ENCODE data around the gene ANKS1A. TPM values are rescaled to one million over a fixed set of nuclear protein-coding genes. Genes with fewer than 3 reads are reported as not detected.

Gene ANKS1A
- polyA plus RNA-seq, 3 donors from 2014 or later: 1.3 to 4.3 (median 1.6) TPM

GRCh38 chr6:35036828-35037663, 148.0 kb downstream of the ANKS1A start:
- peaks cover 0 to 2% of the 10 kb centered on the region in 2 donors for H3K4me1 Mint-ChIP-seq
- no peak overlapping the region for H3K4me3 Mint-ChIP-seq

GRCh38 chr6:35037664-35038038, 148.6 kb downstream of the ANKS1A start:
- no peak for DNase-seq
- H3K27me3 Mint-ChIP-seq (ENCODE audit: low read depth in 3 of 3): no peaks in the 10 kb centered on the region
- peaks cover 0 to 2% of the 10 kb centered on the region in 2 donors for H3K4me1 Mint-ChIP-seq
- no peak overlapping the region for H3K27ac Mint-ChIP-seq
- H3K4me3 Mint-ChIP-seq: no peak overlapping the region
- peaks cover 8 to 12% (median 12%) of the 10 kb centered on the region in 3 donors for H3K36me3 Mint-ChIP-seq
- no peaks in the 10 kb centered on the region for H3K9me3 Mint-ChIP-seq

More at GRCh38 chr6:35036828-35037663, 148.0 kb downstream of the ANKS1A start:
- Mint-ChIP-seq H3K27ac (no peak overlapping the region), H3K27me3 (ENCODE audit: low read depth in 3 of 3) (no peaks in the 10 kb centered on the region), H3K36me3 (peaks cover 5 to 12% (median 12%) of the 10 kb centered on the region in 3 donors), H3K9me3 (no peaks in the 10 kb centered on the region)
- no peak for DNase-seq

GRCh38 chr6:35038076-35038475, 149.0 kb downstream of the ANKS1A start:
- DNase-seq: no peak
- peaks cover 8 to 12% (median 12%) of the 10 kb centered on the region in 3 donors for H3K36me3 Mint-ChIP-seq
- H3K4me3 Mint-ChIP-seq: no peak overlapping the region
- H3K27ac Mint-ChIP-seq: peak overlapping the region in 2 of 6 donors; percentile 3 to 17
- H3K4me1 Mint-ChIP-seq: peaks cover 0 to 2% of the 10 kb centered on the region in 2 donors
- no peaks in the 10 kb centered on the region for H3K27me3 Mint-ChIP-seq (ENCODE audit: low read depth in 3 of 3)
- no peaks in the 10 kb centered on the region for H3K9me3 Mint-ChIP-seq

- Mint-ChIP-seq H3K27me3 (ENCODE audit: low read depth in 3 of 3) (no peaks in the 10 kb centered on the region), H3K36me3 (peaks cover 4 to 12% (median 10%) of the 10 kb centered on the region in 3 donors), H3K27ac (no peak overlapping the region), H3K9me3 (no peaks in the 10 kb centered on the region), H3K4me3 (no peak overlapping the region), H3K4me1 (peaks cover 0 to 2% of the 10 kb centered on the region in 2 donors)
- DNase-seq: no peak
These were observed 151.3 kb downstream of the ANKS1A start for GRCh38 chr6:35040398-35040797.

- Mint-ChIP-seq H3K27ac (no peak overlapping the region), H3K36me3 (peaks cover 4 to 12% (median 10%) of the 10 kb centered on the region in 3 donors), H3K27me3 (ENCODE audit: low read depth in 3 of 3) (no peaks in the 10 kb centered on the region), H3K4me1 (peaks cover 0 to 2% of the 10 kb centered on the region in 2 donors), H3K9me3 (no peaks in the 10 kb centered on the region), H3K4me3 (no peak overlapping the region)
- no peak for DNase-seq
These were observed 152.2 kb downstream of the ANKS1A start for GRCh38 chr6:35041086-35041861.

- Mint-ChIP-seq H3K36me3 (peaks cover 4 to 12% (median 10%) of the 10 kb centered on the region in 3 donors), H3K27ac (no peak overlapping the region), H3K27me3 (ENCODE audit: low read depth in 3 of 3) (no peaks in the 10 kb centered on the region), H3K4me1 (peaks cover 0 to 8% of the 10 kb centered on the region in 2 donors), H3K4me3 (no peak overlapping the region), H3K9me3 (no peaks in the 10 kb centered on the region)
- no peak for DNase-seq
These were observed 153.2 kb downstream of the ANKS1A start for GRCh38 chr6:35042031-35042815.

GRCh38 chr6:35043381-35044130, 154.5 kb downstream of the ANKS1A start:
- DNase-seq: no peak
- peaks cover 4 to 10% (median 6%) of the 10 kb centered on the region in 3 donors for H3K36me3 Mint-ChIP-seq
- no peak overlapping the region for H3K4me3 Mint-ChIP-seq
- H3K27ac Mint-ChIP-seq: no peak overlapping the region
- H3K9me3 Mint-ChIP-seq: no peaks in the 10 kb centered on the region
- H3K27me3 Mint-ChIP-seq (ENCODE audit: low read depth in 3 of 3): no peaks in the 10 kb centered on the region
- H3K4me1 Mint-ChIP-seq: peaks cover 0 to 16% of the 10 kb centered on the region in 2 donors

- H3K36me3 Mint-ChIP-seq: peaks cover 4 to 10% (median 6%) of the 10 kb centered on the region in 3 donors
- no peaks in the 10 kb centered on the region for H3K27me3 Mint-ChIP-seq (ENCODE audit: low read depth in 3 of 3)
- H3K4me3 Mint-ChIP-seq: no peak overlapping the region
- DNase-seq: no peak
- H3K4me1 Mint-ChIP-seq: peaks cover 0 to 16% of the 10 kb centered on the region in 2 donors
- H3K27ac Mint-ChIP-seq: no peak overlapping the region
- H3K9me3 Mint-ChIP-seq: no peaks in the 10 kb centered on the region
These were observed 155.2 kb downstream of the ANKS1A start for GRCh38 chr6:35044145-35044745.

- H3K4me3 Mint-ChIP-seq: no peak overlapping the region
- no peak for DNase-seq
- H3K27me3 Mint-ChIP-seq (ENCODE audit: low read depth in 3 of 3): no peaks in the 10 kb centered on the region
- no peaks in the 10 kb centered on the region for H3K9me3 Mint-ChIP-seq
- H3K27ac Mint-ChIP-seq: no peak overlapping the region
- H3K36me3 Mint-ChIP-seq: peaks cover 4 to 10% (median 6%) of the 10 kb centered on the region in 3 donors
- peaks cover 0 to 16% of the 10 kb centered on the region in 2 donors for H3K4me1 Mint-ChIP-seq
These were observed 155.8 kb downstream of the ANKS1A start for GRCh38 chr6:35044761-35045421.

- no peaks in the 10 kb centered on the region for H3K9me3 Mint-ChIP-seq
- H3K27ac Mint-ChIP-seq: no peak overlapping the region
- no peak overlapping the region for H3K4me3 Mint-ChIP-seq
- peaks cover 4 to 9% (median 4%) of the 10 kb centered on the region in 3 donors for H3K36me3 Mint-ChIP-seq
- H3K4me1 Mint-ChIP-seq: peaks cover 0 to 15% of the 10 kb centered on the region in 2 donors
- no peak for DNase-seq
- no peaks in the 10 kb centered on the region for H3K27me3 Mint-ChIP-seq (ENCODE audit: low read depth in 3 of 3)
These were observed 157.0 kb downstream of the ANKS1A start for GRCh38 chr6:35046103-35046502.

- Mint-ChIP-seq H3K27me3 (ENCODE audit: low read depth in 3 of 3) (no peaks in the 10 kb centered on the region), H3K27ac (peak overlapping the region in 2 of 6 donors; percentile 38 to 41), H3K9me3 (no peaks in the 10 kb centered on the region), H3K4me3 (no peak overlapping the region), H3K4me1 (peaks cover 0 to 15% of the 10 kb centered on the region in 2 donors), H3K36me3 (peaks cover 3 to 4% (median 3%) of the 10 kb centered on the region in 3 donors)
- DNase-seq: no peak
These were observed 157.8 kb downstream of the ANKS1A start for GRCh38 chr6:35046862-35047261.

GRCh38 chr6:35047265-35048011, 158.4 kb downstream of the ANKS1A start:
- DNase-seq: no peak
- peaks cover 0 to 15% of the 10 kb centered on the region in 2 donors for H3K4me1 Mint-ChIP-seq
- H3K36me3 Mint-ChIP-seq: peaks cover 0 to 3% (median 3%) of the 10 kb centered on the region in 3 donors
- H3K9me3 Mint-ChIP-seq: no peaks in the 10 kb centered on the region
- peak overlapping the region in 1 of 5 donors; percentile 1 for H3K4me3 Mint-ChIP-seq
- H3K27ac Mint-ChIP-seq: peak overlapping the region in 1 of 6 donors; percentile 76
- no peaks in the 10 kb centered on the region for H3K27me3 Mint-ChIP-seq (ENCODE audit: low read depth in 3 of 3)

Data from immature natural killer cell (primary cell).